HG03060 (cell line): ENCODE data around the gene CUEDC2.
A peak's percentile ranks its signal among the peaks of the same experiment; 100 is the strongest.

Experiments
- ATAC-seq: cut with Tn5 transposase; IDR thresholded peaks from one replicate; pipeline ENCODE4 v1.9.1; 2021; ENCODE audit warnings: low read depth, moderate number of reproducible peaks; ENCODE audit not compliant: unreplicated experiment

CUEDC2 gene

DNA sequence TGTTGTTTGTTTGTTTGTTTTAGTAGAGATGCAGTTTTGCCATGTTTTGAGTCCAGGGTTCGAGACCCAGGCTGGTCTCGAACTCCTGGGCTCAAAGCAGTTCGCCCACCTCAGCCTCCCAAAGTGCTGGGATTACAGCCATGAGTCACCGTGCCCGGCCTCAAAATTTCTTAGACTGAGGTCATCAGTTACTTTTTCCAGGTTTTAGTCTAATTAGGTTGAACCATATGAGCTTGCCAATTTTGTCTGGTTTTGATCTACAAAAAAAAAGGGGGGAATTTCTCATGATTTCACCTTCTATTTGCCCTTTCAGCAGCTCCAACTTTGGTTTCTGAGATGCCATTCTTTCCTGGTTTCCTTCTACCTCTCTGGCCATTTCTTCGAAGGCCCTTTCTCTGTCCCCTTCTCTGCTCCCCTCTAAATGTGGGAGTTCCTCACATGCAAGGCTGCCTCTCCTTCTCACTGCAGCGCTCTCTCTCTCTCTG, 5.5 kb downstream of the CUEDC2 start:
- no peak for ATAC-seq

DNA sequence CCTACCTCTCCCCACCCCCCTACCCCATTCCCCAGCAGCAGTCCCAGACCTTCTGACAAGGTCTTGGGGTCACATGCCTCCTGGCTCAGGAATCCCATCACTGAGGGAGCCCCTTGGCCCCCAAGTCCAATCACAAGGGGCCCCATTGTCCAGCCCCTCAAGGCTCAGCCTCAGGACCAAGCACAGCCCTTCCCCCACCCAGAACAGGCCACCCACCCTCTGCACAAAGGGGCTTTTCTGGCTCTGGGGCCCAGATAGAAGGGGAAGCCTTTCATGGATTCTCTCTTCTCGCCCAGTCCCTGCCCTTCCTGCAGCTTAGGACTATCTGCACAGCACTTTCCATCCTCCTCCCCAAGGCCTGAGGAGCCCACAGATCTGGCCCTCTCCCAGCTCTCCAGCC, 6.9 kb downstream of the CUEDC2 start:
- ATAC-seq = no peak

- no peak for ATAC-seq
These were observed 7.5 kb downstream of the CUEDC2 start for GRCh38 chr10:102424916-102425315.

DNA sequence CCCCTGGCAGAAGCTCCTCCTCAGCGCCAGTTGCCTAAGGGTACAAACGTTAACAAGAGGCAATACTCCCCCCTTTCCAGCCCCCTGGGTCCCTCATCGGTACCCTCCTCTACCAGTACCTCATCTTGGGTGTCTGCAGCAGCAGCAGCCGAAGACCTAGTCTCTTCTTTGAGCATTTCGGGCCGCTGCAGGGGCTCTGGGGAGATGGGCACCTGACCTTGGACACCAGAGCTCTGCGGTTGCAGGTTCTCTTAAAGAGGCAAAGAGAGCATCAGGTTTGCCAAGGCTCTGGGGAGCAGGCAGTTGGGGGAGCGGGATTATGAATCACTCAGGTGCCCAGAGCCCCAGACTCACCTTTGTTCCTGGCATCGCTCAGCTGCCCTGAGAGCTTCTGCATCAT, 8.2 kb downstream of the CUEDC2 start:
- no peak for ATAC-seq

DNA sequence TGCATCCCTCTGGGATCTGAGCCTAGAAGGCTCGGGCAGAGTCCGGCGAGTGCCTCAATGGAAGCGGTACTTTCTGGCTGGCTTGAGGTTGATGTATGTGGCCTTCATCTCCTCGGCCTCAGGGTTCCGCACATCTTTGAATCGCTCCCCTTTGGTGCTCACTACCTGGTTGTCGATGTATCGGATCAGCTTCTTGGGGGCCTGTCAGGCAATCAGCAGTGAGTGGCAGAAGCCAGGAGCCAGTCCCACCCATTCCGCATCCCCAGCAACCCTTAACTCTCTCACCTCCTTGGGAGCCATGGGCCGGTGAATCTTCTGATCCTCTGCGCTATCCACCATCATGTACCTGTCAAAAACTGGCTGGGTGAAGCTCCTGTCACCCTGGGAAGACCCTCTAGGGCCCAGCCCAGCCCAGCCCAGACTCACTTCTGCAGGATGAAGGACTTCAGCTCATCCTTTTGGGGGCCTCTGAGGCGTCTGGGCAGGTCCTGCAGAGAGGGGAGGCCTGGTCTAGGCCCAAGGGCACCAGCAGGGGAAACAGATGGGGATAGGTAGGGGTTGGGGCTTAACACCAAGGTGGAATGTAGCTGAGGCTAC, 8.9 kb downstream of the CUEDC2 start:
- no peak for ATAC-seq

DNA sequence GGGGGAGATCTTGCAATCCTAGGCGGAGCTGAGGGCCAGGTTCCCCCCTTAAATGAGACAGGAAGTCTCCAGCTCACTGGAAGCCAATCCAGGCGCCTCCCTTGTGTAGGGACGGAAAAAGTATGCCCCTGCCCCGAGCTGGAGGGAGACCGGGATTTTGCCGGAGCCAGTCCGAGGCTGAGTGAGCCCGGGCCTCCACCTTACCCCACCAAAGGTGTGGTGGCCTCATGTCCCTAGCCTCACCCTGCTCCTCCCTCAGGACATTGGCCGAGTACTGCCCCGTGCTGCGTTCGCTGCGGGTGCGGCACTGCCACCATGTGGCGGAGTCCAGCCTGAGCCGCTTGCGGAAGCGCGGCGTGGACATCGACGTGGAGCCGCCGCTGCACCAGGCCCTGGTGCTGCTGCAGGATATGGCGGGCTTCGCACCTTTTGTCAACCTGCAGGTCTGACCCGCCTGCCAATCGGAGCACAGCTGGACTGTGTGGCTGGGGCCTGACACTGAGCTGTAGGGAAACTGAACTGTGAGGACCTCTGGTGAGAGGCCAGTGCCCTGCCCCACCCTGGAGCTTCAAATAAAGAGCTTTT, 9.7 kb downstream of the CUEDC2 start:
- no peak for ATAC-seq

GRCh38 chr10:102421757-102422512, 10.4 kb downstream of the CUEDC2 start:
- no peak for ATAC-seq

DNA sequence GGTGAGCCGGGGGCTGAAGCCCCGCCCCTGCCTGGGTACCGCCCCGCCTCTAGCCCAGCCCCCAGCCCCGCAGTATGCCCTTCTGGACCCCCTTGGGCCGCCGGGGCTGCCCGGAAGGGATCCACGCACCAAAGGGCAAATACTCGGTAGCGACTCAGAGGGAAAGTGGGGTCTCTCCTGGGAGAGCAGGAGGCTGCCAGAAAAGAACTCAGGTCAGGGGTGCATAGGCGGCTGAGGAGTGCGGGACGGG, 10.9 kb downstream of the CUEDC2 start:
- ATAC-seq = no peak

DNA sequence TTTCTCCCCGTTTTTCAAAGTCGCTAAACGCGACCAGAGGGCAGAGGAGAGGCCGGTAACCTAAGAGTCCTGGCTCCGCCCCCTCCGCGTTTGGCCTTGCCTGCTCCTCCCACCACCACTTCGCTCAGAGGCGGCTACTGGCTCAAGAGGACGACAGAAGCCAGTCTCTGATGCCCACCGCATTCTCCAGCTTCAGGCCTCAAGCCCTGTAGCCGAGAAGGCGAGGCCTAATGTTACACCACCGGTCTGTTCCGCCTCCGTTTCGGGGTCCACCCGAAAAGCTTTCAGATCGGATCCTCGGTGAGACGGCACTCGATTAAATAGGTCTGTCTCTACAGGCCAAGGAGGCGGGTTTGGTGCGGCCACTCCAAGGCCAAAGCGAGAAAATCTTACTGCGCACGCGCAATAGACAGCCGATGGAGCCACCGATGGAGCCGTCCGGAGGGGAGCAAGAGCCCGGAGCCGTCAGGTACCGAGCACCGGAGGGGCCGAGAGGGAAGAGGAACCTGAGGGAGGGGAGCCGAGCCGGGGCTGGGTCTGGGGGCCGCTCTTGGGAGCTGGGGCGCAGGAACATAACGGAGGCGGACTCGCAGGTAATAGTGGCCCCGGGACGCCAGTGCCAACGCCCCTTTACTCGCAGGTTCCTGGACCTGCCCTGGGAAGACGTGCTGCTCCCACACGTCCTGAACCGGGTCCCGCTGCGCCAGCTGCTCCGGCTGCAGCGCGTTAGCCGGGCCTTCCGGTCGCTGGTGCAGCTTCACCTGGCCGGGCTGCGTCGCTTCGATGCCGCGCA, 11.5 kb downstream of the CUEDC2 start, which contains the start of gene FBXL15:
TSS of gene FBXL15 (plus strand) at position 123 of the 793 bp plus-strand sequence. CDS start at position 417, 294 bp downstream.
- ATAC-seq = peak; percentile 64

GRCh38 chr10:102420181-102420713, 12.1 kb downstream of the CUEDC2 start:
- no peak for ATAC-seq

DNA sequence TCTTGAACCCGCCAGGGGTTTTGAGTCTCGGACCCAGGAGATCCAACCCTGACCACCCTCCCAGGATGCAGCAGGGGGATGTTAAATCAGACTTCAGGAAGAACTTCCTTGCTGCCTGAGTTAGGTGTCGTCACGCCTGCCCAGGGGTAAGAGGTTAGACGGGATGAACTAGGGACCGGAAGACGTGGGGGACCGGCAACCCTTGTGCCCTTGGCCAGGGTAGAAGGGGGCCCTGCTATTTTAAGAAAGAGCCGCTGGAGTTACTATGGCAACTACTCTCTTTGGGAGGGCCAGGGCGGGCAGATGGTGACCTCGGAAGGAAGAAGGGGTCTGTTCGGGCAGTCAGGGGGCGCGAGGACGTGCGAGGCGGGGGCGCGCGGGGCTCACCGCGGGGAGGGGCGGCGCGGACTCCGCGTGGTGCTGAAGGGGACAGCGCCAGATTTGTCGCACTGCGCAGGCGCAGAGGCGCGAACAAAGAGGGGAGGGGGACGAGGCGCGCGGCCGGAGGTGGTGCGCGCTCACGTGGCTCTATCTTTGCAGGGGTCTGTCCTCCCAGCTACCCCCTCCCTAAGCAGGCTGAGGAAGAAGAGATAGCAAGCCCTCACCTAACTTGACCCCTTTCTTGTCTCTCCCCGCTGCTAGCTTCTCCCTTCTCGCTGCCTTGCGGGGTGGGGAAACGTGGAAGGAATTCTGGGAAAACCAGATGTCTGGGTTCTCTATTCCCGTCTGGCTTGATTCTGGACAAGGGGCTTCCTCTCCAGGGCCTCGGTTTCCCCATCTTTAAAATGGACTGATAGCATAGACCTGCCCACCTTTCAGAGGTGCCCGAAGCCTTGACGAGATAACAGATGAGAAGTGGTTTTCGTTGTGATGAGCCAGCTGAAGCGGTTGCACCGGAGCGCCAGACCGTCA, 12.8 kb downstream of the CUEDC2 start:
- no peak for ATAC-seq

GRCh38 chr10:102418622-102419268, 13.6 kb downstream of the CUEDC2 start, which contains the start of gene PSD:
Gene PSD (minus strand): TSS chr10:102418785. CDS start chr10:102417038, 1,747 bp downstream.
- no peak for ATAC-seq

DNA sequence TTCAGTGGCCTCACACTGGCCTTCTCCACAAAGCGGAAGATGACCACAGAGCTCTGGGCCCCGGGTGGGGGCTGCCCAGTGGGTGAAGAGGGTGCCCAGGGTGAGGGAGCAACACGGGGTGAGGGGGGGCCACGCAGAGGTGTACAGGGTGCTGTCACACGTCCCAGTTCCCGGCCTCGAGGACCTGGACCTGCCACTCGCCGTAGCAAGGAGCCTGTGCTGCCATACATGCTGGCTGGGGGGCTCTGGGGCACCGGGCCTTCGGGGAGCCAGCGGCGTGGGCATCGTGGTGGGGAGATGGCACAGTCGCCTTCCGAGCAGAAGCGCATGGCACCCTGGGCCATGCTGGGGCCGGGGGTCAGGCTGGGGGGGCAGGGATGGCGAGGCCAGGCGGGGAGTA, 15.7 kb downstream of the CUEDC2 start:
- ATAC-seq = no peak

DNA sequence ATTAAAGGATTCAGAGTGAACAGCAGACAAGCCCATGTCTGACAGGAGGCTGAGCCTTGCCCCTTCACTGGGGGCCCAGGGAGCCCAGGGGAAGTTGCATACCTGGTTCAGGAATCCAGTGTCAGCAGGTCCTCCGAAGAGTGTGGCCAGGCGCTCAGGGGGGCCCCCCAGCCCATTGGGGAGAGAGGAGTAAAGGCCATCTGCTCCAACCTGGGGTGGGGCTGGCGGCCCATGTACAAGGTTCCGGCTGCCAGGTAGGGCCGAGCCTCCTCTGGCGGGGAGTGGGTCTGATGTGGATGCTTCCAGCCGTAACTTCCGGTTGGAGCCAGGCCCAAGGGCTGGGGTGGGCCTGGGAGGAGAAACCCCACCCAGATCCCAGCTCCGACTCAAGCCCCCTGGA, 16.1 kb downstream of the CUEDC2 start:
- no peak for ATAC-seq

- ATAC-seq = no peak
These were observed 17.6 kb downstream of the CUEDC2 start for GRCh38 chr10:102414749-102415148.

- ATAC-seq = no peak
These were observed 18.4 kb downstream of the CUEDC2 start for GRCh38 chr10:102413806-102414561.

DNA sequence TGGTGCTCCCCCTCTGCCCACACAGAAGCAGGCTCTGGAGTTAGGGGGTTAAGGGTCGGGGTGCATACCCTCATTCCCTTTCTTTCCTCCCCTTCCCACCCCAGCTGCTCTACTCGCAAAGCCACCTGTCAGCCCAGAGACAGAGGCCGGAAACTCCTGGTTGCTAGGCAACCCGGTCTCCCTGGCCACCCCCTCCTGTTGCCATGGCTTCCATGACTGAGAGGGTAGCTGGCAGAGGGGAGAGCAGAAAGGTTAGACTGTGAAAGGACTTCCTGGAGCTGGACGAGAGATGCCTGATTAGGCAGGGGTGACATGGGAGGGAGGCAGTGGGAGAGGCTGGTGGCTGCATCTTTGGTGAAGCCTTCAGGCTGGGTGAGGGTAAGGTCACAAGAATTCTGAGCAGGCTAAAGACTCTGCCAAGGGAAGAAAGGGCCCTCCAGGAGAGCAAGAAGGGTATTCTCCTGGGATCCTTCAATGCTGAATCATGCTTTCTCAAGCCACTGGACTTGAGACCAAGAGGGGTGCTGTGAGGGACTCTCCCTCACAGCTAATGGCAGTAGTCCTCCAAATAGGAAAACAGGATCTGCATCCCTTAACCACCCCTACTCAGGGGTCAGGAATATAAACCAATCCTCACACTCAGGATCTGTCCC, 19.2 kb downstream of the CUEDC2 start:
- no peak for ATAC-seq

DNA sequence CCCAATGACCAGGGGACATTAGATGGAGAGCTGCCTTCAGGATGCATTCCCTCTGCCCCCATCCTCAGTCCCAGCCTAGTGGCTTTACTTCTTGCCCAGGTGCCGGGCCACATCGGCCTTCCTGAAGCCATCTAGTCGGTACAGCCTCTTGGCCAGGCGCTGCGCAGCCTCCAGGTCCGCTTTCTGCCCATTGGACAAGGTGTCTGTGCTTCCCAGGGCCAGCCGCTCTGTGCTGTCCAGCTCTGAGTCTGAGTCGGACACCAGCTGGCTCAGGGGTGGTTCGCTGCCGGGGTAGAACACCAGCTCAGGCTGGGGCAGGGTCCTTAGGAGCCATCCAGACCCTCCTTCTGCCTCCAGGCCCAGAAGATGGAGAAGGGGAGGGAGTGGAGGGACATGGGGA, 20.1 kb downstream of the CUEDC2 start:
- no peak for ATAC-seq
